T47D (cell line): ENCODE data around the gene DOC2B.
A peak's percentile ranks its signal among the peaks of the same experiment; 100 is the strongest.

Source experiments
- DNase-seq, 2 experiments: peaks; one replicate each; pipeline versions ENCODE4 v3.0.0 to v3.0.0-alpha.2; 2011 to 2012; ENCODE audit warnings: low read depth in 1 of 2, low spot score in 1 of 2
- JUND ChIP-seq: IDR thresholded peaks from 2 replicates; pipeline ENCODE4 v1.6.1; 2012; ENCODE audit warnings: low read depth
- in situ Hi-C: cut with HindIII; loops from 2 replicates; pipeline ENCODE4 v1.10.0; 2016; ENCODE audit warnings: low sequenced_read_pairs, low pct_unique_long_range_greater_than_20kb

The DOC2B gene

DNA sequence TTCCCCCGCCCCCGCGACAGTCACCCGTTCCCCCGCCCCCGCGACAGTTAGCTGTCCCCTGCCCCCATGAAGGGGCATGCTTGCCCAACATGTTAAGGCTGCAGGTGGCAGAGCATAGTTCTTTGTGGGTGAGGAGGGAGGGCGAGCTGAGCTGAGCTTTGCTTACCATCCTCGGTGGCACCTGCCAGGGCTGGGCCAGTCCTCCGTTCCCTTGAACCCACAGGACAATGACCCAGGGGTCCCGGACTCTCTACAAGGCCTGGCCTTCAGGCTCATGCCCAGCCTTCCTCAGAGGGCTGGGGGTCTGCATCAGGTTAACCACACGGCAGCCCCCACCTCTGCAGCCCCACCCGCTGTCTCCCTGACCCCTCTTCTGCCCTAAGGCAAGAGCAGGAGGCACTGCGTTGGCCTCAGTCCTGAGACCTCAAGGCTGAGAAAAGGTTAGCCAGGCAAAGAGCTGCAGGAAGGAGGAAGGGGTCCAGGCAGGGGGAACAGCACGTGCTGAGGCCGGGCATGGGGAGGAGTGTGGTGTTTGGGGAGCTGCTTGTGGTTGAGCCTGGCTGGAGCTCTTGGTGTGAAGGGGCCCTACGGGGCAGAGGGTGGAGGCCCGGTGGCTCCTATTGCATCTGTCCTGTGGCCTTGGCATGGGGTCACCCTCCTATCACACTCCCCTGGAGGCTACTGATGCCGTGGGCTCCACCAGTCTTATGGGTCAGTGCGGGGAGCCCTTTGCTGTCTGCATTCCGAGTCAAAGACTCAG is 11.4 kb upstream of the DOC2B start:
- in situ Hi-C loops: no loop called here
- TF ChIP-seq JUND: no peak
- DNase-seq: no peak

DNA sequence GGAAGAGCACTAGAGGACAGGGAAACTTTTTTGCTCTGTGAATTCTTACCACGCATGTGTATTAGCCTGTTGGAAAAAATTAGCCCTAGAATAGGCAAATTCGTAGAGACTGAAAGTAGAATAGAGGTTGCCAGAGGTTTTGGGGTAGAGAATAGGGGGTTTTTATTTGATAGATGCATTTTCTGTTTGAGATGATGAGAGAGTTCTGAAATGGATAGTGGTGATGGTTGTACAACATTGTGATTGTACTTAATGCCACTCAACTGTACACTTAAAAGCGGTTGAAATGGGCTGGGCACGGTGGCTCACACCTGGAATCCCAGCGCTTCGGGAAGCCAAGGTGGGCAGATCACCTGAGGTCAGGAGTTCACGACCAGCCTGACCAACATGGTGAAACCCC is 8.0 kb upstream of the DOC2B start:
- in situ Hi-C loops: no loop called here
- DNase-seq: no peak
- no peak for TF ChIP-seq JUND

DNA sequence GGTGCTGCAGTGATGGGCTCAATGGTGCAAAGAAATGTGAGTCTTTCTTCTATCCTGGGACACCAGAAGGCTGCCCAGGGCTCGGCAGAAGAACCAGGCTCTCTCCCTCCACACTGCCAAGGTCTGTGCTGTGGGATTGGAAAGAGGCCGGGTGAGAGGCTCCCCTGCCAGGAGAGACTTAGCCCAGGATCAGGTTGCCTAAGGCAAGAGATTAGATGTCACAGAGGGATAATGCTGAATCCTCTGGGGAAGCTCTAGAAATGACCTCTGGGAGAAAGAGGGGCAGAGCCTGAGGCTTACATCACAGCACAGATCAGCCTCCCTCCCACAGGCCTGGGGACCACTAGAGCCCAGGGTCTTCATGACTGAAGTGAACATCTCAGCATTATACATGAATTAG is 5.7 kb upstream of the DOC2B start:
- no peak for TF ChIP-seq JUND
- in situ Hi-C loops: no loop called here
- no peak for DNase-seq

DNA sequence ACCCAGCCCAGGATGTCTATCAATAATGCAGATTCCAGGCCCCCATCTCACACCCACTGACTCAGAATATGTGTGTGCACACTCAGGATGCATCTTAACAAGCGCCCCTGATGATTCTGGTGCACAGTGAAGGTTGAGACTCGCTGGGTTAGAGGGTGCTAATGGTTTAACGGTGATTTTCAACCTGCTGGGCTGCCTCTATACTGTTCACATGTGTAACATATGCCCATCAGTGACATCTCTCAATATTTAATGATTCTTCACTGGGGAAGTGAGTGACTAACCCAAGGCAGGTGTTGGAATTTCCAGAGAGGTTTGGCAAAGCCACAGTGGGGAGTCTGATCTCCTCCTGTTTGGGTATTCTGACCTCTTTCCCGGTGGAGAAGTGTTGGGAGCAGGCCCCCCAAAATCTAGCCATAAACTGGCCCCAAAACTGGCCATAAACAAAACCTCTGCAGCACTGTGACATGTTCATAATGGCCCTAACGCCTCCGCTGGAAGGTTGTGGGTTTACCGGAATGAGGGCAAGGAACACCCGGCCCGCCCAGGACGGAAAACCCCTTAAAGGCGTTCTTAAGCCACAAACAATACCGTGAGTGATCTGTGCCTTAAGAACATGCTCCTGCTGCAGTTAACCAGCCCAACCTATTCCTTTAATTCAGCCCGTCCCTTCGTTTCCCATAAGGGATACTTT is 4.1 kb upstream of the DOC2B start:
- in situ Hi-C loops: no loop called here
- no peak for DNase-seq
- TF ChIP-seq JUND: no peak

DNA sequence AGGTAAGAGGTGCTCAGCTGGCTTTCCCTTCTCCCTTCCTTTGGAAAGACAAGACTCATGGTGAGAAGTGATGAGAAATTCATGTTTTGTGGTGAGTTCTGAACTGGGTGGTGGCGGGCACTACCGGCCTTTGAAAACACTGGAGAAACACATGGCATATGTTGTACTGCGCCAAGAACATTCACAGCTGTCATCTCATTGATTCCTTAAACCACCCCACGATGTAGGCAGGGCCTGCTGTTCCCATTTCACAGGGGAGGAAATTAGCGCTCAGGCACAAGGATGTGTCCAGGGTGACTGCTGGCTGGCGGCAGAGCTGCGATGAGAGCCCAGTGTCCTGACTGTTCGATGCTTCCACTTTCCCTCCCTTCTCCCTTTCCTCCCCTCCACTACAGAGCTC is 1.6 kb upstream of the DOC2B start:
- no peak for DNase-seq
- in situ Hi-C loops: no loop called here
- TF ChIP-seq JUND: no peak

DNA sequence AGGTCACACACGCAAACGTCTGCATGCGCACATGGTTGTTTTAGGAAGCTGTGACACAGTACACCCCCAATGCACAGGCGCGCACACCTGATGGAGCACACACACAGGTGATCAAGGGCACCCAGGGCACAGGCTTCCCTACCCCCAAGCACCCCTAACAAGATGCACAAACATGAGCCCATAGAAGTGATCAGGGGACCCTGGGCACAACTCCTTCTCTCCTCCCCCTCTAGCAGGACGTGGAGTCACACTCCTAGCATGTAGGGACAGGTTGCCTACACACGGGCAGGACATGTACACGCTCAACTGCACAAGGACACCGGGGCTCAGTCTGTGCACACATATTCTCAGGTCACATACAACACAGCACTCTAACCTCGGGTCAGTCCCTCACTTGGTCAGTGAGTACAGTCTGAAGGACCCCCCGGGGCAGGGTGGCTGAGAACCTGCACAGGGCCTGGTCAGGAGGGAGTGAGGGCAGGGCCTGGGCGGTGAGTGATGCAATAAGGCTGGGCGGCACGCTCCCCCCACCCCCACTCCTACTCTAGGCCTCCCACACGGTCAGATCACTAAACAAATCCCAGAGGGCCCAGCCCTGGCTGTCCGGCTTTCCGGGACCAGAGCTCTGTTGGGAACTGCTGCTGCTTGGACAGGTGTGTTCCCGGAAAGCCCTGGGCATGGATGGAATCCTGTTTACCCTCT is 751 bp upstream of the DOC2B start:
- DNase-seq: peak; percentile 48 to 55
- in situ Hi-C loops: no loop called here
- no peak for TF ChIP-seq JUND

DNA sequence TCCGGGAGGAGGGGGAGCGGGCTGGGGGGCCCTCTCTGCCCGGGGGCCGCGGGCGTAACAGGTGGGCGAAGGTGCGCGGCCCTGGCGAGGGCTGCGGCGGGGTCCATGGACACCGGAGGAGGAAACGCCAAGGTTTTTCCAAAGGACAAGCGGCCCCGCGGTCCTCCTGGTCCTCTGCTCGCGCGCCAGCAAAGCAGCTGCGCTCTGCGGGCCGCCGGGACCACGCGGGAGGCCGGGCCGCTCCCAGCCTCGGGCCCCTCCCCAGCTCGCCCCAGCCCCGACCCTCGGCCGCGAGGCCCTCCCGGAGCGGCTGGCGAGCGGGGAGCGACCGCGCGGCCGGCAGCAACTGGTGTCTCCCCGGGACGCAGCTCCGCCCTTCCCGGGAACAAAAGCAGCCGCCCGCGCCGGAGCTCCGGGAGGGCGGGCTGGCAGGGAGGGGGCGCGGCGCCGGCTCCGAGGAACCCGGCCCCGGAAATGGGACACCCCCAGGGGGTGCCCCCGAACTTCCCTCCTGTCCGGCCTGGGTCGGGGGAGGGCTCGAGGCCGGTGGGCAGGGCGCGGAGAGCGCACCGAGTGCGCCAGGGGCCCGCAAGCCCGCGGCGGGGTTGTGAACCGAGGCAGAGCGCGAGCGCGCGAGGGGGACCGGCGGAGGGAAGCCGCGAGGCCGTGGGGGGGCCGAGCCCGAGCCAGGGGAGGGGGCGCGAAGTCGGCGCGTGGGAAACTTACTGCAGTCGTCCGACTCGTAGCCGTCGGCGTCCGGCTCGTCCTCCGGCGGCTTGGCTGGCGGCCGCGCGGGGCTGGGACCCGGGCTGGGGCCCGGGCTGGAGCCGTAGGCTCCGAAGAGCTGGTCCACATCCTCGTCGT is 837 bp downstream of the DOC2B start:
- TF ChIP-seq JUND: no peak
- DNase-seq: no peak
- in situ Hi-C loops: no loop called here

DNA sequence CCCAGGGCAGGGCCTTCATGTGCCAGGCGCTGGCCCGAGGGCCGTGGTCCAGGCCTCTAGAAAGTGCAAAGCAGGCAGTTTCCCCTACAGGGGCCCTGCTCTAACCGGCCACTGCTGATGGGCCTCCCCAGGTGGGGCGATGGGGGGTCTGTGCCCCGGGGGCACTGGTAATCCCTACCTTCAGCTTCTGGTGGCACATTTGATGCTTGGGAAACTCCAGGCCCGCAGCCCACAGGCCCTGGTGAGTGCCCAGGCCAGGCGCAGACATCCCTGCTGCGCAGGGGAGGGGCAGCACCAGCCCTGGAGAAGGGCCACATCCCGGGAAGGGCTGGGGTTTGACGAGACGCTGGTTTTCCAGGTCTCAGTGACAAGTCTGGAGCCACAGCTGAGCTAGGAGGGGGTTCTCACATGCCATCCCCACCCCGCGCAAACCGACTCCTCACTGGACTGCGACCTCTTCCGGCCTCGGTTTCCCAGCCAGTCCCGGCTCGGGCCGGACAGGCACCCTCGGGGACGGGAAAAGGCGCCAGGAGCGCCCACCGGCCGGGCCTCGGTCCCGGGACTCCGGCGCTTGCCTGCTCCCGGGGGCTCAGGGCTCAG is 1.6 kb downstream of the DOC2B start:
- TF ChIP-seq JUND: no peak
- DNase-seq: no peak
- in situ Hi-C loops: no loop called here

DNA sequence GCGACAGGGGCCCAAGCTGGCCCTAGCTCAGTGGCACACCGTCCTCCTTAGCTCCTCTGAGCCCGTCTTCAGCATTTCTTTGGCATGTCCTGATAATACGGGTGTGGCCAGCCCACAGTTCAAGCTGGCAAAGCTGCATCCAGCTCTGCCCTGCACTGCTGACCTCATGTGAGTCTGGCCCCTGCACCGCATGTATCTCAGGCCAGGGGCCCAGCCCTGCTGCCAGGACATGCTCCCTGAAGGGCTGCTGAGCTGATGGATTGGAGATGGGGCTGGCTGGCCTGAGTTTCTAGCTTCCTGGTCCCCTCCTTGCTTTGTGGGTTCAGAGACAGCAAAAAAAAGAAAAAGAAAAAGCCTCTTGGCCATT is 2.4 kb downstream of the DOC2B start:
- TF ChIP-seq JUND: no peak
- DNase-seq: no peak
- in situ Hi-C loops: no loop called here

DNA sequence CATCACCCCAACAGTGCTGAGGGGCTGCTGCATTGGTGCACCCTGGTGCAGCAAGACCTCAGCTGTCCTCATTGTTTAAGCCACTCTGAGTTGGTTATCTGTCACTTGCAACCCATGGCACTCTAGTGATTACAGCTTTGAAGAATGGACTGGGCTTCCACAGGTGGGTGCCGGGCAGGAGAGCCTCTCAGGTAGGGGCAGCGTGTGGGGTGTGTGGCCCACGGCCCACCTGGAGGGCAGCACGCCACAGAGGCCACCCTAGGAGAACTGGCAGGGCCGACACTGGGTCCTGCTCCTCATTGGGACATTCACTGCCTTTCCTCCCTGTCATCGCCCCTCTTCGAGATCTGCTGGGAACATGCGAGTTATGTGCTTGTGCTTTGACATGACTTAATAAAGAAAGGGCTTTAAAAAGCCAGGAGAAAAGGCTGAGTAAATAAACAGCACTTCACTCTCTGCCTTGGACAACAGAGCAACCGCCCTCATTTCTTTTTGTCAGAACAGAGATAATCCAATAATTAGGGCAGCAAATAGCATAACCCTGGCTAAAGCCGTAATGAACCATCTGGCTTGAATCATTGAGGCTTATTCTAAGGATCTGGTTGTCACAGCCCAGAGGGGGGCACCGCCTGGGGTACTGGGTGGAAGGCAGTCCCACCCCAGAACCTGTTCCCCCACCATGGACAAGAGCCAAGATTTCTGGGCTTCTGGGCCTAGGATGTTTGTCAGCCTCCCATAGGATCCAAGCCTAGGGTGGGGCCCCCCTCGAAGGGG is 3.0 kb downstream of the DOC2B start:
- DNase-seq: no peak
- TF ChIP-seq JUND: no peak
- in situ Hi-C loops: no loop called here

DNA sequence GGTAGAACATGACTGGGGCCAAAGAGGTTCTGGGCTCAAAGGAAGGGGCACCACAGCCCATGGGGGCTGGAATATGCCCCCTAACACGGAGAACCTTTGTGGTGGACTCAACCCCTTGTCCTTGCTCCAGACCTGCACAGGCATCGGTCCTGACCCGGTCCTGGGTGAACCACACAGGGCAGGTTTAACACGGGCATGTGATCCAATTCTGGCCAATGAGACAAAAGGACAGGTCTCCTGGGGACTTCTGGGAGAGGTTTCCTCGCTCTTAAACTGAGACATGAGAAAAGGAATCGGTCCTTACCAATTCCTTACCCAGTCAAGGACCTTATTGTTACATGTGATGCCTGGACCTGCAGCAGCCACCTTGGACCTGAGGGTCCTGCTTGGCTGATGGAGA is 3.7 kb downstream of the DOC2B start:
- in situ Hi-C loops: no loop called here
- no peak for TF ChIP-seq JUND
- DNase-seq: no peak
